GM19438 (cell line): Measurements from ENCODE around the gene COPZ1.
"Not testable (repeated sequence)": the region's sequence is repeated elsewhere in the genome, so short reads cannot be mapped to it uniquely, and the experiment has no call there.

Experiments
- ATAC-seq: cut with Tn5 transposase; IDR thresholded peaks from one replicate; pipeline ENCODE4 v1.9.1; 2021; ENCODE audit warnings: low read depth; ENCODE audit not compliant: unreplicated experiment

COPZ1 gene

GRCh38 chr12:54294152-54294952 is 30.6 kb upstream of the COPZ1 start:
- no peak for ATAC-seq

GRCh38 chr12:54294953-54295566 is 29.9 kb upstream of the COPZ1 start:
- no peak for ATAC-seq

GRCh38 chr12:54296393-54297099 is 28.4 kb upstream of the COPZ1 start:
- ATAC-seq = no peak

GRCh38 chr12:54298904-54299303 is 26.0 kb upstream of the COPZ1 start:
- no peak for ATAC-seq

GRCh38 chr12:54299515-54300224 is 25.3 kb upstream of the COPZ1 start:
- no peak for ATAC-seq

- no peak for ATAC-seq
These were observed 24.7 kb upstream of the COPZ1 start for GRCh38 chr12:54300225-54300731.

GRCh38 chr12:54300732-54301427 is 24.1 kb upstream of the COPZ1 start, which contains the start of gene NFE2:
NFE2 (minus strand) TSS chr12:54301015; CDS start chr12:54295248, 5,767 bp downstream.
- no peak for ATAC-seq

- no peak for ATAC-seq
These were observed 23.4 kb upstream of the COPZ1 start for GRCh38 chr12:54301428-54302048.

- ATAC-seq = no peak
These were observed 21.3 kb upstream of the COPZ1 start for GRCh38 chr12:54303640-54304039.

- ATAC-seq = no peak
These were observed 20.6 kb upstream of the COPZ1 start for GRCh38 chr12:54304187-54304810.

- ATAC-seq = no peak
These were observed 17.8 kb upstream of the COPZ1 start for GRCh38 chr12:54306925-54307741.

- ATAC-seq = no peak
These were observed 13.9 kb upstream of the COPZ1 start for GRCh38 chr12:54311051-54311450.

GRCh38 chr12:54312309-54312708 is 12.6 kb upstream of the COPZ1 start:
- not testable (repeated sequence) for ATAC-seq

GRCh38 chr12:54321363-54321762 is 3.6 kb upstream of the COPZ1 start:
- no peak for ATAC-seq

- not testable (repeated sequence) for ATAC-seq
These were observed 645 bp downstream of the COPZ1 start for GRCh38 chr12:54325442-54326109.

- no peak for ATAC-seq
These were observed 3.8 kb downstream of the COPZ1 start for GRCh38 chr12:54328595-54329337.

GRCh38 chr12:54329759-54330158 is 4.8 kb downstream of the COPZ1 start:
- ATAC-seq = no peak
